ES-I3 (cell line): ENCODE results near the gene AFF2.

ENCODE experiments used
- H3K36me3 ChIP-seq: 2 replicates; pipeline ENCODE4 v1.6.1; 2013; ENCODE audit warnings: mild to moderate bottlenecking, low read length, control low read depth, moderate library complexity; ENCODE audit not compliant: insufficient read depth
- H3K4me1 ChIP-seq: 2 replicates; pipeline ENCODE4 v1.6.1; 2013; ENCODE audit warnings: mild to moderate bottlenecking, control low read depth, low read length; ENCODE audit not compliant: insufficient read depth
- H3K9ac ChIP-seq: 2 replicates; pipeline ENCODE4 v1.6.1; 2013; ENCODE audit warnings: low read depth, mild to moderate bottlenecking, low read length, moderate library complexity
- H3K9me3 ChIP-seq: 2 replicates; pipeline ENCODE4 v1.6.1; 2013; ENCODE audit warnings: mild to moderate bottlenecking, low read length, moderate library complexity; ENCODE audit not compliant: control insufficient read depth, insufficient read depth

Gene AFF2

DNA sequence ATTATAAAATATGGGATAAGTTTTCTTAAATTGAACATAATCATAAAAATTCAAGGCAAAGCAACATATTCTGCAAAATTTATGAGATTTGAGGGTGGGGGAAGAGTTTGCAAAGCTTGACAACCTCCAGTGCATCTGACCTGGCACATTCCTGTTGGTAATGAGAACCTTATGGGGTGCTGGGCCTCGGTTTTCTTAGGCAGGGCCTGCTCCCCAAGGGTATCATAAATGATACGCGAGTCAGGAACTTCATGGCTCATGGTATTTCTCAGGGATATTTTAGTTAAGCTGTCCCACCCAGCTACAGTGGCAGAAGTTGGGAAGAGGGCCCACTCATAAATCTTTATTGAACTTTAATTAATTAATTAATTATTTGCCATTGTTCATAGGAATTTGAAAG, 13.2 kb downstream of the AFF2 start:
- H3K9me3 ChIP-seq: no peaks in the 10 kb centered on the region
- peaks cover 9% of the 10 kb centered on the region; the same call in 1 of the 2 replicates for H3K4me1 ChIP-seq
- no peaks in the 10 kb centered on the region for H3K36me3 ChIP-seq
- H3K9ac ChIP-seq: no peak overlapping the region

DNA sequence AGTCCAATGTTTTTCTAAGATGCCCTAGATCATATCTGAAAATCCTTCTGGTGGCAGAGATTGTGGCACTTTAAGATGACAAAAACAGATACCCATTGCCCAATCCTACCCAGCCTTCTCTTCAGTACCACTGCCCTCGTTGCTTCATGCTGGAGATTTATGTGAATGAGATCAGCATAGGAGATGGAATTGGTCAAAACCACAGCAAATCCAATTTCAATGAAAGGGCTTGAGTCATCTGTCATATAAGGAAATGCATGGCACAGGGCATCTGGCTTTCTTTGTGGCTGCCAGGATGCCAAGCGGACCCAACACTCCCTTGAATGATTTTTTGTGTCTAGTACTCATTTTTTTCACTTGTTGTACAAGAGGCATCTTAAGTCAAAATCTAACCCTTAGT, 16.8 kb downstream of the AFF2 start:
- no peaks in the 10 kb centered on the region for H3K9me3 ChIP-seq
- no peaks in the 10 kb centered on the region for H3K36me3 ChIP-seq
- H3K9ac ChIP-seq: no peak overlapping the region
- peaks cover 16% of the 10 kb centered on the region for H3K4me1 ChIP-seq

GRCh38 chrX:148522006-148522405, 21.6 kb downstream of the AFF2 start:
- Histone ChIP-seq H3K9me3 (no peaks in the 10 kb centered on the region; the same call in 1 of the 2 replicates), H3K36me3 (no peaks in the 10 kb centered on the region), H3K9ac (no peak overlapping the region), H3K4me1 (peaks cover 13% of the 10 kb centered on the region)

- H3K4me1 ChIP-seq: peaks cover 11% of the 10 kb centered on the region; the same call in 1 of the 2 replicates
- no peak overlapping the region for H3K9ac ChIP-seq
- no peaks in the 10 kb centered on the region for H3K36me3 ChIP-seq
- no peaks in the 10 kb centered on the region; the same call in 1 of the 2 replicates for H3K9me3 ChIP-seq
Measured at GRCh38 chrX:148523303-148524080, 23.1 kb downstream of the AFF2 start.

DNA sequence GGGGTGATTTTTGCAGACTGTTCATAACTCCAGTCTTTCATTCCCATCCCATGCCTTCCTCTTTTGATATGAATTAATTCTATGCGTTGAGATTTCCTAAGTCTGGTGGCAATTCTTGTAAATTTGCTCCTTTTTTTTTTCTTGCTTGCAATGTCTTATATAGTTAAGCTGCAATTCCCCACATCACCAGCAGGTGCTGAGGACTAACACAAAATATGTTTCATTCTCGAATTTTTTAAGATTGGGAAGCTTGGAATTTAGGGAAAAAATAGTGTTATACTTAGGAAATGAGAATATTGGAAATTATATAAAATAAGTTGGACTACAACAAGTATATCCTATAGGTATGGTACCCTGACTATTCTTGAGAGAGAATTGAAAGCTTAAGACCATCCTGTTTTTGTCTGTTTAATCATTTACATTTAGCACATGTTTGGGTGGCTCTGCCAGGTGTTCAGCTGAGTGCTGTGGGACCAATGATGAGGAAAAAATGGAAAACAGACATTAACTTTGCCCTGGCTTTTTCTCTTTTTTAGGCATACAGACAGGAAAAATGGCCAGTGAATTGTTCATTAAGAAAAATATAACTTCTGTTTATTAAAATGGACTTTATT, 30.2 kb downstream of the AFF2 start:
- H3K9me3 ChIP-seq: no peaks in the 10 kb centered on the region; the same call in 1 of the 2 replicates
- no peaks in the 10 kb centered on the region for H3K36me3 ChIP-seq
- H3K4me1 ChIP-seq: peaks cover 6% of the 10 kb centered on the region; the same call in 1 of the 2 replicates

DNA sequence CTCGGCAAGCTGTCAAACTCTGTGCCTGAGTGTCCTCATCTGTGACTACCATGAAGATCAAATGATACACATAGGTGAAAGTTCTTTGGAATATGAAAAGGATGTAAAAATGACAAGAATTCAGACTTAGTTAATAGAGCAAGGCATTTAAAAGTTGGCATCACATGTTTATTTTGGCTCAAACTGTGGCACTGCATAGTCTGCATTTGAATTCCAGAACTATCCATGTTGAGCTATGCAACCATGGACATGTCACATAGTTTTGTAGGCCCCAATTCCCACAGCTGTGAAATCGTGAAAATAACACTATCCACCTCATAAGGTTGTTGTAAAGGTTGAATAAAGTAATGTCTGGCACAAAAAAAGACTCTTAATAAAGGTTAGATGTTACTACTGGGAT, 33.9 kb downstream of the AFF2 start:
- H3K4me1 ChIP-seq: peaks cover 23% of the 10 kb centered on the region
- no peaks in the 10 kb centered on the region for H3K36me3 ChIP-seq
- no peaks in the 10 kb centered on the region for H3K9me3 ChIP-seq
- no peak overlapping the region for H3K9ac ChIP-seq

More for the DNA sequence above, 30.2 kb downstream of the AFF2 start:
- no peak overlapping the region for H3K9ac ChIP-seq

DNA sequence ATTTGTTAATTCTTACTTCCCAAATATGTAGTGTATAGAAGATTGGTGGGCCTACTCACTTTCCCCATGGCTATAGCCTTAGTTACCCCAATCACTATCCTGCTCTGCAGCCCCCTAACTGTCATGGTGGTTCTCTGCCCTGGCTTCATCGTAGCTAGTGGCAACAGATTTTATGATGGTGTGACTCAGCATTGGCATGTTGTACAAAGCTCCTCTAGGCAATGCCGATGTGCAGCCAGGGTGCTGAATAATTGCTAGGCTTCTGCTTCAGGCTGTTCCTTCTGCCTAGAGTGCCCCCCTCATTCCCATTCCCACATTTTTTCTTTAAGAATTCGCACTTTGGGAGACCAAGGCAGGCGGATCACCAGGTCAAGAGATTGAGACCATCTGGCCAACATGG, 35.2 kb downstream of the AFF2 start:
- Histone ChIP-seq H3K9ac (no peak overlapping the region), H3K4me1 (peaks cover 25% of the 10 kb centered on the region), H3K9me3 (no peaks in the 10 kb centered on the region), H3K36me3 (no peaks in the 10 kb centered on the region)

DNA sequence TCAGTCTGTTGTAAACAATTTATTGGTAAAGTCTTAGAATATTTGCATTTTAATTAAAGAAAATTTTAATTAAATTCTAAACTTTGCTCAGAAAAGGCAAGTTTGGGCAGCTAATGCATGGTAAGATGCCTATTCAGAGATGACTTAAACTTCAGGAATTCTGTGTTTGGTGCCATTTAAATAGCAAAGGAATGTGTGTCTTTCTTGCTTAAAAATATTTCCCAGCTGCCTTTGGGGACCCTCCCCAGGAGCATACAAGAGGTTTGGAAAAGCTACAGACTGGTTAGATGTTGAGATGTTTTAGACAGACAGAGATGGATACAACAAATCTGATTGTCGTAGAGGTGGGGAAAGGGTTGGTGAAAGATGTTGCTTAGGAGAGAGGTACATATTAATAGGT, 36.5 kb downstream of the AFF2 start:
- H3K4me1 ChIP-seq: peaks cover 24% of the 10 kb centered on the region
- no peak overlapping the region for H3K9ac ChIP-seq
- no peaks in the 10 kb centered on the region for H3K36me3 ChIP-seq
- no peaks in the 10 kb centered on the region for H3K9me3 ChIP-seq

DNA sequence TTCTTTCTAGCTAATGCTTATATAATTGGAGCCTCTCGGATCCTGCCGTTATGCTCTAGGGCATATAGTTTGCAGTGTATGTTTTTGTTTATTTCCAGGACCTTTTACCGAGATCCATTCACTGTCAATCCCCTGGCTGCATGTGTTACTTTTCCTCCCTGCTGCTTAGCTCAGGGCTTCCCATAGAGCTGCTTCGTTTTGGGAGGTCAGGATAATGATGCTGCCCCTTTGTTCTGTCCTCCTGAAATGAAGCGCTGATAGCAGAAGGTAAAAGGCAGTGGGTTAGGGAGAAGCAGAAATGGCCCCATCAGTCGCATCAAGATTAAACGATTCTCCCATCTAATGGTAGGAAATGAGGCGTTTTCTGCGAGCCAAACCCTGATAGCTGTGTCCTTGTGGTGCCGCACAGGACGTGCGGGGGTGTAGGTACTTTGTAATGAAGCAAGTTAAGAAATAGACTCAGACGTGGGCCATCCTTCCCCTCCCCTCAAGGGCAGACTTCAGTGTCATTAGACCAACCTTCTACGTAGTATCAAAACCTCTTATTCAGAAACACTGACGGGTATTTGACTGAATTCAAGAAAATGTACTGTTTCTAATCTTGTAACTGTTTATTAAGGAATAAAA, 37.3 kb downstream of the AFF2 start:
- Histone ChIP-seq H3K36me3 (no peaks in the 10 kb centered on the region), H3K4me1 (peaks cover 28% of the 10 kb centered on the region), H3K9me3 (no peaks in the 10 kb centered on the region), H3K9ac (no peak overlapping the region)

DNA sequence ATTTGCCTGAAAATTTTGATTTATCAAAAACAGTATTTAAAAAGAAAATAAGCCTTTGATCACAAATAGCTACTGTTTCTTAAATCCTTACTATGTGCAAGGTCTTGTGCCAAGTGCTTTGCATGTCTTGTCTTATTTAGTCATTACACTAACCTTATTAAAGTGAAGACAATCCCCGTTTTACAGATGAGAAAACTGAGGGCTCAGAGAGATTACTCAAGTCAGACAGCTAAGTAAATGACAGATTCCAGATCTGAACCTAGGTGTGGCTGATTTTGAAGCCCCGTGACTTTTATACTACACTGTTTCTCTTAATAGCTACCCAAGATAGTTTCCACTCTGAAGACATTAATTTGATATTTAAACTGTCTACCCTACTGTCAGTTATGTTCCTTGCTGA, 38.2 kb downstream of the AFF2 start:
- peaks cover 36% of the 10 kb centered on the region for H3K4me1 ChIP-seq

GRCh38 chrX:148540114-148540513, 39.7 kb downstream of the AFF2 start:
- Histone ChIP-seq H3K9ac (no peak overlapping the region), H3K36me3 (no peaks in the 10 kb centered on the region), H3K4me1 (peaks cover 39% of the 10 kb centered on the region), H3K9me3 (no peaks in the 10 kb centered on the region)

More for the DNA sequence above, 38.2 kb downstream of the AFF2 start:
- no peaks in the 10 kb centered on the region for H3K9me3 ChIP-seq
- H3K9ac ChIP-seq: no peak overlapping the region
- no peaks in the 10 kb centered on the region for H3K36me3 ChIP-seq

- H3K4me1 ChIP-seq: peaks cover 39% of the 10 kb centered on the region
- no peak overlapping the region for H3K9ac ChIP-seq
- H3K36me3 ChIP-seq: no peaks in the 10 kb centered on the region
- H3K9me3 ChIP-seq: no peaks in the 10 kb centered on the region
Measured at GRCh38 chrX:148540671-148541583, 40.5 kb downstream of the AFF2 start.

- Histone ChIP-seq H3K36me3 (no peaks in the 10 kb centered on the region), H3K4me1 (peaks cover 34% of the 10 kb centered on the region), H3K9ac (no peak overlapping the region), H3K9me3 (no peaks in the 10 kb centered on the region)
Measured at GRCh38 chrX:148541584-148541940, 41.1 kb downstream of the AFF2 start.
